OCI-LY1 (cell line): Measurements from ENCODE around the gene LMX1B.

ENCODE experiments used
- H2AFZ ChIP-seq: fragments of 200-600 bp; sonication (generic), shearing (Covaris generic); 2 replicates; pipeline ENCODE4 v1.6.0; 2014; ENCODE audit warnings: antibody characterized with exemption, mild to moderate bottlenecking, low read length
- H3F3A ChIP-seq: fragments of 200-600 bp; sonication (generic), shearing (Covaris generic); 2 replicates; pipeline ENCODE4 v1.6.0; 2014; ENCODE audit warnings: mild to moderate bottlenecking, antibody characterized with exemption, low read length, moderate library complexity; ENCODE audit not compliant: insufficient read depth
- H3K27ac ChIP-seq: fragments of 200-600 bp; sonication (generic); 2 replicates; pipeline ENCODE4 v1.5.1; 2014; ENCODE audit warnings: low read length, mixed run types, mild to moderate bottlenecking, low read depth; ENCODE audit not compliant: poor library complexity, severe bottlenecking
- H3K27me3 ChIP-seq: fragments of 200-600 bp; sonication (generic); 2 replicates; pipeline ENCODE4 v1.6.0; 2014; ENCODE audit warnings: antibody characterized with exemption, mild to moderate bottlenecking, low read length, moderate library complexity; ENCODE audit not compliant: insufficient read depth
- H3K36me3 ChIP-seq: fragments of 200-600 bp; sonication (generic); 2 replicates; pipeline ENCODE4 v1.6.1; 2014; ENCODE audit warnings: mild to moderate bottlenecking, antibody characterized with exemption, low read length, moderate library complexity, mixed read lengths; ENCODE audit not compliant: insufficient read depth
- H3K4me1 ChIP-seq: fragments of 200-600 bp; sonication (generic); 2 replicates; pipeline ENCODE4 v1.5.1; 2014; ENCODE audit warnings: mild to moderate bottlenecking, low read length, moderate library complexity; ENCODE audit not compliant: insufficient read depth, severe bottlenecking
- H3K4me2 ChIP-seq: fragments of 200-600 bp; sonication (generic), shearing (Covaris generic); 2 replicates; pipeline ENCODE4 v1.6.1; 2014; ENCODE audit warnings: low read length
- H3K4me3 ChIP-seq: fragments of 200-600 bp; sonication (generic); 2 replicates; pipeline ENCODE4 v1.5.1; 2014; ENCODE audit warnings: low read length, low read depth, mild to moderate bottlenecking, mixed read lengths; ENCODE audit not compliant: poor library complexity, severe bottlenecking
- H3K79me2 ChIP-seq: fragments of 200-600 bp; shearing (Covaris generic); 2 replicates; pipeline ENCODE4 v1.6.1; 2016; ENCODE audit warnings: mixed run types, low read length, mixed read lengths; ENCODE audit not compliant: insufficient read depth
- H3K9ac ChIP-seq: fragments of 200-600 bp; sonication (generic), shearing (Covaris generic); 2 replicates; pipeline ENCODE4 v1.6.1; 2014; ENCODE audit warnings: mild to moderate bottlenecking, low read length, mixed read lengths
- H3K9me2 ChIP-seq: fragments of 200-600 bp; sonication (generic), shearing (Covaris generic); 2 replicates; pipeline ENCODE4 v1.6.1; 2014; ENCODE audit warnings: low read depth, mild to moderate bottlenecking, low read length, mixed read lengths
- H3K9me3 ChIP-seq: fragments of 200-600 bp; shearing (Covaris generic); 2 replicates; pipeline ENCODE4 v1.6.1; 2014; ENCODE audit warnings: low read length, mixed read lengths
- H4K20me1 ChIP-seq: fragments of 200-600 bp; sonication (generic), shearing (Covaris generic); 2 replicates; pipeline ENCODE4 v1.6.0; 2016; ENCODE audit warnings: mild to moderate bottlenecking, low read length; ENCODE audit not compliant: insufficient read depth
- CTCF ChIP-seq: fragments of 200-600 bp; sonication (generic), shearing (Covaris generic); IDR thresholded peaks from 2 replicates; pipeline ENCODE4 v1.5.1; 2017; ENCODE audit warnings: mild to moderate bottlenecking, antibody characterized with exemption, low read length, moderate library complexity, mixed read lengths
- EZH2 ChIP-seq: fragments of 200-600 bp; sonication (generic), shearing (Covaris generic); IDR thresholded peaks from 2 replicates; pipeline ENCODE4 v1.8.0; 2017; ENCODE audit warnings: borderline replicate concordance, mixed run types, mild to moderate bottlenecking, antibody characterized with exemption, low read length, moderate library complexity, mixed read lengths

LMX1B gene

GRCh38 chr9:126658956-126659555, 45.3 kb downstream of the LMX1B start:
- TF ChIP-seq EZH2 (no peak), CTCF (no peak)
- Histone ChIP-seq H3K4me1 (no peaks in the 10 kb centered on the region), H4K20me1 (no peaks in the 10 kb centered on the region), H3K27me3 (no peaks in the 10 kb centered on the region), H3K9ac (no peak overlapping the region), H3K79me2 (no peaks in the 10 kb centered on the region), H3K36me3 (no peaks in the 10 kb centered on the region), H3K9me3 (no peaks in the 10 kb centered on the region), H3F3A (no peaks in the 10 kb centered on the region), H3K4me3 (no peak overlapping the region), H3K9me2 (no peaks in the 10 kb centered on the region), H2AFZ (no peak overlapping the region), H3K27ac (no peak overlapping the region), H3K4me2 (no peak overlapping the region)

GRCh38 chr9:126661122-126661520, 47.4 kb downstream of the LMX1B start:
- Histone ChIP-seq H3K4me3 (no peak overlapping the region), H3K4me2 (no peak overlapping the region), H3K27me3 (peaks cover 3% of the 10 kb centered on the region; the same call in 1 of the 2 replicates), H3K79me2 (no peaks in the 10 kb centered on the region), H4K20me1 (no peaks in the 10 kb centered on the region), H3K9me3 (no peaks in the 10 kb centered on the region), H3K9me2 (no peaks in the 10 kb centered on the region), H3F3A (no peaks in the 10 kb centered on the region), H3K4me1 (no peaks in the 10 kb centered on the region), H3K36me3 (no peaks in the 10 kb centered on the region), H2AFZ (no peak overlapping the region), H3K9ac (no peak overlapping the region), H3K27ac (no peak overlapping the region)
- TF ChIP-seq CTCF (no peak), EZH2 (no peak)

DNA sequence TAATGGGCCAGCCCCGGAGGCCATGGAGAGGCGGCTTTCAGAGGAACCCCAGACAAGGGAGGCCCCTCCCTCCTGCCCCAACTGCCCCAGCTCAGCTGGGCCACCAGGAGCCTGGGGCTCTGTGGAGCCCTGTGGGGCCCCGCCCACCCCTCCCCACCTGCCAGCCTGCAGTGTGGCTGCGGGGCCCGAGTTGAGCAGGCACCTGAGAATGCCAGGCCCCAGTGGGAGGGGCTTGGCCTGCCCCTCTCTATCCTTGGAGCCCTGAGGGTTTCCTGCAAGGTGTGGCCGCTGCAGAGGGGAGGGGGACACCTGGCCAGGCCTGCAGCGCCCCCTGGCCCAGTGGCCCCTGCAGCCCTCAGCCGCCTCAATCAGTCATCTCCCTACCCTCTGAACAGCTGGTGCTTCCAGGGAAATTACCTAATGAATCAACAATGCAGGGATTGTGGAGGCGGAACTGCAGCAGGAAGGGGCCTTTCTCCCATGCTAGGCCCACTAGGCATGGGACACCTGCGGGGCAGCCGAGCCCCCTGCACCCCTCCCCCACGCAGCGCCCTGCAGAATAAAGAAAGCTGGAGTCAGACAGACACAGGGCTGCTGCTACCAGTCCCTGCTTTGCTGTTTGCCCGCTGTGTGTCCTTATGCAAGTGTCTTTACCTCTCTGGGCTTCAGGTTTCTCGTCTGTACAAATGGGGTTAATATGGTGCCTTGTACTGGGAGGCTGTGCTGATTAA, 48.0 kb downstream of the LMX1B start:
- Histone ChIP-seq H4K20me1 (no peaks in the 10 kb centered on the region), H3K9me2 (no peaks in the 10 kb centered on the region), H3K27me3 (peaks cover 4% of the 10 kb centered on the region; the same call in 1 of the 2 replicates), H3K4me1 (no peaks in the 10 kb centered on the region), H3K4me2 (no peak overlapping the region), H3K9ac (no peak overlapping the region), H3K9me3 (no peaks in the 10 kb centered on the region), H3K4me3 (no peak overlapping the region), H3K36me3 (no peaks in the 10 kb centered on the region), H3F3A (no peaks in the 10 kb centered on the region), H3K79me2 (no peaks in the 10 kb centered on the region), H3K27ac (no peak overlapping the region), H2AFZ (no peak overlapping the region)
- no peak for TF ChIP-seq EZH2
- TF ChIP-seq CTCF: no peak
